Thyroid gland (tissue), 4 donors: ENCODE data around the gene ADAMTS9.

Experiments
- CTCF ChIP-seq, 6 experiments: fragments of 200-600 bp in 3 of 6; fragments of 450-650 bp in 3 of 6; sonication (generic) in 3 of 6; IDR thresholded peaks; one replicate each; pipeline ENCODE4 v1.5.1; 2016 to 2019; ENCODE audit warnings: antibody characterized with exemption in 6 of 6, mild to moderate bottlenecking in 2 of 6, inconsistent platforms in 1 of 6, moderate library complexity in 1 of 6
- POLR2A ChIP-seq, 2 donors: fragments of 450-650 bp; IDR thresholded peaks; one replicate each; pipeline ENCODE4 v1.6.1; 2017; ENCODE audit warnings: antibody characterized with exemption in 2 of 2, mild to moderate bottlenecking in 2 of 2, moderate library complexity in 1 of 2

- TF ChIP-seq CTCF (IDR thresholded peaks at IDR 0.05) = no peak
- TF ChIP-seq POLR2A (IDR thresholded peaks at IDR 0.05) = no peak
Measured at GRCh38 chr3:64685331-64685799, 2.4 kb downstream of the ADAMTS9 start.
